Liver (tissue), 9 donors: ENCODE results near the gene RPS6KC1. TPM values are rescaled to one million over a fixed set of nuclear protein-coding genes. Genes with fewer than 3 reads are reported as not detected.

ENCODE experiments used
- DNase-seq: peaks from one replicate; pipeline ENCODE4 v3.0.0-alpha.2; 2017; ENCODE audit warnings: low spot score
- H3K27ac ChIP-seq, 2 donors: one replicate each; pipeline ENCODE4 v1.7.0; 2013; ENCODE audit warnings: inconsistent platforms in 2 of 2, low read length in 2 of 2, control low read depth in 1 of 2, low read depth in 1 of 2, mild to moderate bottlenecking in 1 of 2
- H3K27me3 ChIP-seq, 4 donors: one replicate each; pipeline versions ENCODE4 v1.6.1 to v1.7.0; 2013; ENCODE audit warnings: low read length in 3 of 4, inconsistent platforms in 1 of 4, mild to moderate bottlenecking in 1 of 4, moderate library complexity in 1 of 4; ENCODE audit not compliant: control insufficient read depth in 4 of 4, insufficient read depth in 4 of 4
- H3K36me3 ChIP-seq, 4 donors: one replicate each; pipeline versions ENCODE4 v1.6.1 to v1.7.0; 2013; ENCODE audit warnings: low read length in 3 of 4, mild to moderate bottlenecking in 3 of 4, low read depth in 1 of 4, moderate library complexity in 1 of 4; ENCODE audit not compliant: control insufficient read depth in 4 of 4, insufficient read depth in 3 of 4
- H3K4me1 ChIP-seq, 4 donors: one replicate each; pipeline versions ENCODE4 v1.6.1 to v1.7.0; 2013; ENCODE audit warnings: low read length in 3 of 4, mild to moderate bottlenecking in 3 of 4, moderate library complexity in 1 of 4; ENCODE audit not compliant: control insufficient read depth in 4 of 4, insufficient read depth in 4 of 4
- H3K4me3 ChIP-seq, 3 donors: one replicate each; pipeline versions ENCODE4 v1.6.1 to v1.7.0; 2013; ENCODE audit warnings: low read length in 3 of 3, control low read depth in 1 of 3, low read depth in 1 of 3, mild to moderate bottlenecking in 1 of 3
- H3K9ac ChIP-seq, 2 donors: one replicate each; pipeline ENCODE4 v1.7.0; 2013; ENCODE audit warnings: low read length in 2 of 2, mild to moderate bottlenecking in 2 of 2, moderate library complexity in 2 of 2, control low read depth in 1 of 2, low read depth in 1 of 2
- H3K9me3 ChIP-seq, 4 donors: one replicate each; pipeline versions ENCODE4 v1.6.1 to v1.7.0; 2013; ENCODE audit warnings: low read length in 3 of 4; ENCODE audit not compliant: control insufficient read depth in 4 of 4
- EGR1 ChIP-seq, 2 donors: IDR thresholded peaks; 2 replicates each; pipeline ENCODE4 v1.6.1; 2016 to 2018; ENCODE audit warnings: antibody characterized with exemption in 2 of 2, low read depth in 2 of 2
- FOXA1 ChIP-seq: IDR thresholded peaks from 2 replicates; pipeline ENCODE4 v1.6.1; 2016; ENCODE audit warnings: antibody characterized with exemption
- FOXA2 ChIP-seq: IDR thresholded peaks from 2 replicates; pipeline ENCODE4 v1.6.1; 2016; ENCODE audit warnings: antibody characterized with exemption
- GABPA ChIP-seq, 2 donors: IDR thresholded peaks in 1 of 2; conservative IDR thresholded peaks in 1 of 2; 2 replicates each; pipeline ENCODE4 v1.6.1; 2016; ENCODE audit warnings: antibody characterized with exemption in 2 of 2, mild to moderate bottlenecking in 1 of 2, moderate library complexity in 1 of 2
- HNF4A ChIP-seq, 2 donors: conservative IDR thresholded peaks; 2 replicates each; pipeline ENCODE4 v1.6.1; 2016; ENCODE audit warnings: antibody characterized with exemption in 2 of 2, mild to moderate bottlenecking in 2 of 2
- HNF4G ChIP-seq: IDR thresholded peaks from 2 replicates; pipeline ENCODE4 v1.6.1; 2016; ENCODE audit warnings: antibody characterized with exemption
- NR2F2 ChIP-seq: IDR thresholded peaks from 2 replicates; pipeline ENCODE4 v1.6.1; 2016; ENCODE audit warnings: antibody characterized with exemption
- RAD21 ChIP-seq, 2 donors: IDR thresholded peaks; 2 replicates each; pipeline ENCODE4 v1.6.1; 2016; ENCODE audit warnings: antibody characterized with exemption in 2 of 2, mild to moderate bottlenecking in 2 of 2
- RXRA ChIP-seq, 2 donors: IDR thresholded peaks; 2 replicates each; pipeline ENCODE4 v1.6.1; 2017 to 2018; ENCODE audit warnings: antibody characterized with exemption in 2 of 2, mild to moderate bottlenecking in 1 of 2
- SP1 ChIP-seq: IDR thresholded peaks from 2 replicates; pipeline ENCODE4 v1.6.1; 2018; ENCODE audit warnings: antibody characterized with exemption, mild to moderate bottlenecking
- TAF1 ChIP-seq: conservative IDR thresholded peaks from 2 replicates; pipeline ENCODE4 v1.6.1; 2016; ENCODE audit warnings: antibody characterized with exemption, mild to moderate bottlenecking
- YY1 ChIP-seq: IDR thresholded peaks from 2 replicates; pipeline ENCODE4 v1.6.1; 2016; ENCODE audit warnings: antibody characterized with exemption, mild to moderate bottlenecking
- ZBTB33 ChIP-seq: IDR thresholded peaks from 2 replicates; pipeline ENCODE4 v1.6.1; 2016; ENCODE audit warnings: antibody characterized with exemption
- WGBS: extraction: QIAGEN DNeasy Blood & Tissue Kit; methylation state at CpG from one replicate; pipeline ENCODE4 v1.1.7; 2013; 5-methylcytosine and 5-hydroxymethylcytosine counted together
- polyA plus RNA-seq, 2 donors: library from polyadenylated mRNA; stranded (reverse) in 1 of 2; unstranded in 1 of 2; fragments of 200-250 nt in 1 of 2; fragments of >200 nt in 1 of 2; fragmentation: Nextera tagmentation in 1 of 2; extraction: Ambion mirVana in 1 of 2; gene quantifications; one replicate each; pipeline versions ENCODE4 v1.2.1 to v1.2.3, GENCODE V29; 2013 to 2015
- total RNA-seq, 2 donors: library from RNA; depleted of rRNA; stranded (reverse); fragments of >200 nt; gene quantifications; one replicate each; pipeline ENCODE4 v1.2.3, GENCODE V29; 2014
- TF ChIP-seq, protein P1 (sequence below): fragments of 150-350 bp; IDR thresholded peaks from 2 replicates; pipeline ENCODE4 v1.5.1; 2017; ENCODE audit warnings: improper control_type of control experiment, low read depth, low read length; ENCODE audit not compliant: missing input control
- TF ChIP-seq, protein P2 (sequence below): IDR thresholded peaks from 2 replicates; pipeline ENCODE4 v1.6.1; 2016; ENCODE audit warnings: antibody characterized with exemption, mild to moderate bottlenecking
- TF ChIP-seq, protein P3 (sequence below): IDR thresholded peaks from 2 replicates; pipeline ENCODE4 v1.6.1; 2016; ENCODE audit warnings: antibody characterized with exemption
- TF ChIP-seq, protein P4 (sequence below): IDR thresholded peaks from 2 replicates; pipeline ENCODE4 v1.6.1; 2016; ENCODE audit warnings: antibody characterized with exemption
- donor health status: healthy.
- donor health status: healthy.
- donor health status: healthy.
- donor health status: healthy.
- donor health status: healthy.

Gene RPS6KC1
- total and polyA plus RNA-seq, 4 donors: 3.5 to 15.6 (median 9.8) TPM

DNA sequence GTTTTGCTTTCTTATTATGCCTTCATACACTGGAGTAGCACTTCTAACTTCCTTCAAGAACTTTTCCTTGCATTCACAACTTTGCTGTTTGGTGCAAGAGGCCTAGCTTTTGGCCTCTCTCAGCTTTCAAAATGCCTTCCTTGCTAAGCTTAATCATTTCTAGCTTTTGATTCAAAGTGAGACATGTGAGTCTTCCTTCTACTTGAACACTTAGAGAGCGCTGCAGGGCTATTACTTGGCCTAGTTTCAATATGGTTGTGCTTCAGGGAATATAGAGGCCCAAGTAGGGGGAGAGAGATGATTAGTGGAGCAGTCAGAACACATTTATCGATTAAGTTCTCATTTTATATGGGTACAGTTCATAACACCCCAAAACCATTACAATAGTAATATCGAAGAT lies 47.8 kb upstream of the RPS6KC1 start:
- WGBS: 91% methylated on average over 3 of the region's 3 CpGs
- Histone ChIP-seq H3K36me3 (peaks cover 8 to 44% (median 17%) of the 10 kb centered on the region in 4 donors), H3K9me3 (no peaks in the 10 kb centered on the region), H3K27ac (no peak overlapping the region), H3K4me3 (no peak overlapping the region), H3K27me3 (no peaks in the 10 kb centered on the region), H3K9ac (no peak overlapping the region), H3K4me1 (no peaks in the 10 kb centered on the region)
- no peak for DNase-seq
- TF ChIP-seq SP1 (no peak), FOXA2 (no peak), ZBTB33 (no peak), FOXA1 (no peak), EGR1 (IDR thresholded peaks at IDR 0.05; ENCODE audit: low read depth in 2 of 2) (no peak), GABPA (IDR thresholded peaks at IDR 0.05 in 1 of 2, conservative IDR thresholded peaks at IDR 0.05 in 1 of 2) (no peak), TAF1 (no peak), YY1 (no peak), HNF4G (no peak), NR2F2 (no peak), HNF4A (conservative IDR thresholded peaks at IDR 0.05) (no peak), RAD21 (IDR thresholded peaks at IDR 0.05) (no peak), RXRA (IDR thresholded peaks at IDR 0.05) (no peak)
- TF ChIP-seq, protein P1, sequence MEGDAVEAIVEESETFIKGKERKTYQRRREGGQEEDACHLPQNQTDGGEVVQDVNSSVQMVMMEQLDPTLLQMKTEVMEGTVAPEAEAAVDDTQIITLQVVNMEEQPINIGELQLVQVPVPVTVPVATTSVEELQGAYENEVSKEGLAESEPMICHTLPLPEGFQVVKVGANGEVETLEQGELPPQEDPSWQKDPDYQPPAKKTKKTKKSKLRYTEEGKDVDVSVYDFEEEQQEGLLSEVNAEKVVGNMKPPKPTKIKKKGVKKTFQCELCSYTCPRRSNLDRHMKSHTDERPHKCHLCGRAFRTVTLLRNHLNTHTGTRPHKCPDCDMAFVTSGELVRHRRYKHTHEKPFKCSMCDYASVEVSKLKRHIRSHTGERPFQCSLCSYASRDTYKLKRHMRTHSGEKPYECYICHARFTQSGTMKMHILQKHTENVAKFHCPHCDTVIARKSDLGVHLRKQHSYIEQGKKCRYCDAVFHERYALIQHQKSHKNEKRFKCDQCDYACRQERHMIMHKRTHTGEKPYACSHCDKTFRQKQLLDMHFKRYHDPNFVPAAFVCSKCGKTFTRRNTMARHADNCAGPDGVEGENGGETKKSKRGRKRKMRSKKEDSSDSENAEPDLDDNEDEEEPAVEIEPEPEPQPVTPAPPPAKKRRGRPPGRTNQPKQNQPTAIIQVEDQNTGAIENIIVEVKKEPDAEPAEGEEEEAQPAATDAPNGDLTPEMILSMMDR: no peak
- TF ChIP-seq, protein P2, sequence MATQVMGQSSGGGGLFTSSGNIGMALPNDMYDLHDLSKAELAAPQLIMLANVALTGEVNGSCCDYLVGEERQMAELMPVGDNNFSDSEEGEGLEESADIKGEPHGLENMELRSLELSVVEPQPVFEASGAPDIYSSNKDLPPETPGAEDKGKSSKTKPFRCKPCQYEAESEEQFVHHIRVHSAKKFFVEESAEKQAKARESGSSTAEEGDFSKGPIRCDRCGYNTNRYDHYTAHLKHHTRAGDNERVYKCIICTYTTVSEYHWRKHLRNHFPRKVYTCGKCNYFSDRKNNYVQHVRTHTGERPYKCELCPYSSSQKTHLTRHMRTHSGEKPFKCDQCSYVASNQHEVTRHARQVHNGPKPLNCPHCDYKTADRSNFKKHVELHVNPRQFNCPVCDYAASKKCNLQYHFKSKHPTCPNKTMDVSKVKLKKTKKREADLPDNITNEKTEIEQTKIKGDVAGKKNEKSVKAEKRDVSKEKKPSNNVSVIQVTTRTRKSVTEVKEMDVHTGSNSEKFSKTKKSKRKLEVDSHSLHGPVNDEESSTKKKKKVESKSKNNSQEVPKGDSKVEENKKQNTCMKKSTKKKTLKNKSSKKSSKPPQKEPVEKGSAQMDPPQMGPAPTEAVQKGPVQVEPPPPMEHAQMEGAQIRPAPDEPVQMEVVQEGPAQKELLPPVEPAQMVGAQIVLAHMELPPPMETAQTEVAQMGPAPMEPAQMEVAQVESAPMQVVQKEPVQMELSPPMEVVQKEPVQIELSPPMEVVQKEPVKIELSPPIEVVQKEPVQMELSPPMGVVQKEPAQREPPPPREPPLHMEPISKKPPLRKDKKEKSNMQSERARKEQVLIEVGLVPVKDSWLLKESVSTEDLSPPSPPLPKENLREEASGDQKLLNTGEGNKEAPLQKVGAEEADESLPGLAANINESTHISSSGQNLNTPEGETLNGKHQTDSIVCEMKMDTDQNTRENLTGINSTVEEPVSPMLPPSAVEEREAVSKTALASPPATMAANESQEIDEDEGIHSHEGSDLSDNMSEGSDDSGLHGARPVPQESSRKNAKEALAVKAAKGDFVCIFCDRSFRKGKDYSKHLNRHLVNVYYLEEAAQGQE: no peak
- TF ChIP-seq, protein P3, sequence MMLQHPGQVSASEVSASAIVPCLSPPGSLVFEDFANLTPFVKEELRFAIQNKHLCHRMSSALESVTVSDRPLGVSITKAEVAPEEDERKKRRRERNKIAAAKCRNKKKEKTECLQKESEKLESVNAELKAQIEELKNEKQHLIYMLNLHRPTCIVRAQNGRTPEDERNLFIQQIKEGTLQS: no peak
- TF ChIP-seq, protein P4, sequence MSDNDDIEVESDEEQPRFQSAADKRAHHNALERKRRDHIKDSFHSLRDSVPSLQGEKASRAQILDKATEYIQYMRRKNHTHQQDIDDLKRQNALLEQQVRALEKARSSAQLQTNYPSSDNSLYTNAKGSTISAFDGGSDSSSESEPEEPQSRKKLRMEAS: no peak

GRCh38 chr1:213008564-213008963 lies 42.5 kb upstream of the RPS6KC1 start:
- H3K9ac ChIP-seq: no peak overlapping the region
- no peak overlapping the region for H3K27ac ChIP-seq
- DNase-seq: no peak
- no peaks in the 10 kb centered on the region for H3K9me3 ChIP-seq
- no peak overlapping the region for H3K4me3 ChIP-seq
- H3K4me1 ChIP-seq: no peaks in the 10 kb centered on the region
- 90% methylated on average over 2 of the region's 2 CpGs for WGBS
- H3K27me3 ChIP-seq: no peaks in the 10 kb centered on the region
- H3K36me3 ChIP-seq: peaks cover 4 to 22% (median 10%) of the 10 kb centered on the region in 4 donors
- TF ChIP-seq HNF4A (conservative IDR thresholded peaks at IDR 0.05) (no peak), YY1 (no peak), NR2F2 (no peak), FOXA2 (no peak), ZBTB33 (no peak)
- TF ChIP-seq, protein P1: no peak
